Esophagus (tissue), 2 donors: Measurements from ENCODE around the gene CMTM8. TPM values are rescaled to one million over a fixed set of nuclear protein-coding genes. Genes with fewer than 3 reads are reported as not detected.

Experiments
- H3K27ac ChIP-seq, 2 donors: one replicate each; pipeline ENCODE4 v1.5.1; 2013; ENCODE audit warnings: low read depth in 2 of 2, mild to moderate bottlenecking in 2 of 2, inconsistent platforms in 1 of 2, low read length in 1 of 2, moderate library complexity in 1 of 2
- H3K27me3 ChIP-seq, 2 donors: one replicate each; pipeline ENCODE4 v1.6.1; 2013; ENCODE audit warnings: low read length in 2 of 2, control low read depth in 1 of 2, mild to moderate bottlenecking in 1 of 2; ENCODE audit not compliant: insufficient read depth in 2 of 2, control insufficient read depth in 1 of 2
- H3K36me3 ChIP-seq, 2 donors: one replicate each; pipeline ENCODE4 v1.6.1; 2013; ENCODE audit warnings: low read length in 1 of 2; ENCODE audit not compliant: control insufficient read depth in 2 of 2, insufficient read depth in 2 of 2
- H3K4me1 ChIP-seq, 2 donors: one replicate each; pipeline ENCODE4 v1.6.1; 2013; ENCODE audit warnings: low read length in 1 of 2; ENCODE audit not compliant: control insufficient read depth in 2 of 2, insufficient read depth in 2 of 2
- H3K4me3 ChIP-seq, 2 donors: one replicate each; pipeline ENCODE4 v1.5.1; 2013; ENCODE audit warnings: low read length in 2 of 2, mild to moderate bottlenecking in 2 of 2, low read depth in 1 of 2, moderate library complexity in 1 of 2
- H3K9me3 ChIP-seq, 2 donors: one replicate each; pipeline ENCODE4 v1.6.1; 2013; ENCODE audit warnings: mild to moderate bottlenecking in 2 of 2, low read depth in 1 of 2, low read length in 1 of 2, moderate library complexity in 1 of 2; ENCODE audit not compliant: control insufficient read depth in 2 of 2, insufficient read depth in 1 of 2
- WGBS, 2 donors: extraction: QIAGEN DNeasy Blood & Tissue Kit; methylation state at CpG; one replicate each; pipeline ENCODE4 v1.1.7; 2013; 5-methylcytosine and 5-hydroxymethylcytosine counted together
- polyA plus RNA-seq, 2 donors: library from polyadenylated mRNA; stranded (reverse); fragments of 200-250 nt; gene quantifications; one replicate each; pipeline ENCODE4 v1.2.3, GENCODE V29; 2013
- donor health status: healthy with polysubstance abuse.
- donor health status: Bipolar disorder and iron deficiency.

CMTM8 gene
- polyA plus RNA-seq, 2 donors, result 1.1 to 1.7 TPM

DNA sequence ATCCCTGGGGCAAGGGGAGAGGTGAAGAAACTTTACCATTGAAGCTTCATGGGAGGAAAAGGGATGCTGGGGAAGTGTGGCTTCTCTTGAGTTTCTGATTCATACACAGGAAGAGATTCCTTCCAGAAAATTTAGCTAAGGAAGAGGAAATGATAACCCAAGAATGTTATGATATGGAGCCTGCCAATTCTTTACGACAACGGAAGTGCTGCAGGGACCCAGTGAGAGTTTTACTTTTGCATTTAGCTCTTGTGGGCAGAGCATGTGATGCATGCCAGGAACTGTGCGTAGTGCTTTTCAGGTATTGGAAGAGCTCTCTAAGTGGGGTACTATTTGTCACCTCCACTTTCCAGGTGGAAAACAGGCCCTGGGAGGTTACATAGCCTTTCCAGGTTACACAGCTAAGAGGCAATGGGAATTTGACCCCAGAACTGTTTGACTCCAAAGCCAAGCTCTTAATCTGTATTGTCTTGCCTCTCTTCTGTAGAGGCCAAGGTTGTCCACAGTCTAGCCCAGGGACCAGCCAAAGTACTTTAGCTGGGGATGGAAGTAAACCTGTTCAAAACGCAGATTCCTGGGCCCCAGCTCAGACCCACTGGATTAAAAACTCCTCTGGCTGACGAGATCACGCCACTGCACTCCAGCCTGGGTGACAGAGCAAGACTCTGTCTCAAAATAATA, 176.2 kb downstream of the CMTM8 start:
- Histone ChIP-seq H3K9me3 (no peaks in the 10 kb centered on the region), H3K27ac (peak overlapping the region in 1 of 2 donors; percentile 21), H3K36me3 (no peaks in the 10 kb centered on the region), H3K4me3 (no peak overlapping the region), H3K4me1 (no peaks in the 10 kb centered on the region), H3K27me3 (peaks cover 4 to 20% of the 10 kb centered on the region in 2 donors)
- 69 to 71% methylated on average over 6 of the region's 6 CpGs for WGBS, 2 donors

- no peaks in the 10 kb centered on the region for H3K9me3 ChIP-seq
- peaks cover 2 to 12% of the 10 kb centered on the region in 2 donors for H3K4me1 ChIP-seq
- 85 to 90% methylated on average over 2 of the region's 2 CpGs for WGBS, 2 donors
- peaks cover under 1 to 11% of the 10 kb centered on the region in 2 donors for H3K27me3 ChIP-seq
- no peak overlapping the region for H3K27ac ChIP-seq
- no peak overlapping the region for H3K4me3 ChIP-seq
- no peaks in the 10 kb centered on the region for H3K36me3 ChIP-seq
Observed at GRCh38 chr3:32419742-32420125, 181.3 kb downstream of the CMTM8 start.

Other genes starting within 250 kb of the CMTM8 start
- gene GPD1L, start 132.1 kb upstream of the CMTM8 start, polyA plus RNA-seq, result 10 to 100 TPM; 21.5 to 22.4 TPM
- gene CMTM7, start 153.2 kb downstream of the CMTM8 start, polyA plus RNA-seq, result 1 to 10 TPM in 1 of 2 donors, under 1 TPM in 1; 0.79 to 1.6 TPM